HepG2 (cell line): ENCODE measurements around the gene B3GNT9. TPM values are rescaled to one million over a fixed set of nuclear protein-coding genes. Genes with fewer than 3 reads are reported as not detected.

Source experiments
- FOXK1 ChIP-seq: sonication (generic); formaldehyde crosslinking; IDR thresholded peaks from 2 replicates; pipeline ENCODE4 v1.4.0; 2020; ENCODE audit warnings: low read depth, missing genetic modification reagents, borderline replicate concordance
- KDM6A ChIP-seq: IDR thresholded peaks from 2 replicates; pipeline ENCODE4 v1.6.1; 2016; ENCODE audit warnings: low read depth
- NFKB2 ChIP-seq: sonication (generic); formaldehyde crosslinking; IDR thresholded peaks from 2 replicates; pipeline ENCODE4 v1.4.0; 2020; ENCODE audit warnings: missing genetic modification reagents, borderline replicate concordance
- NR2F6 ChIP-seq, 2 experiments: IDR thresholded peaks; 2 replicates each; pipeline ENCODE4 v1.6.1; 2016; ENCODE audit warnings: antibody characterized with exemption in 1 of 2, mild to moderate bottlenecking in 1 of 2
- PBX3 ChIP-seq: sonication (generic); formaldehyde crosslinking; IDR thresholded peaks from 2 replicates; pipeline ENCODE4 v1.8.1; 2023; ENCODE audit warnings: missing genetic modification reagents, inconsistent platforms, borderline replicate concordance
- RFXANK ChIP-seq: IDR thresholded peaks from 2 replicates; pipeline ENCODE4 v1.6.1; 2016
- SIN3A ChIP-seq: IDR thresholded peaks from 2 replicates; pipeline ENCODE4 v1.6.1; 2011; ENCODE audit warnings: low read depth, mild to moderate bottlenecking, control low read depth, low read length, borderline replicate concordance
- TP53 ChIP-seq: sonication (generic); formaldehyde crosslinking; conservative IDR thresholded peaks from 2 replicates; pipeline ENCODE4 v1.4.0; 2020; ENCODE audit warnings: missing genetic modification reagents
- ZFP82 ChIP-seq: sonication (generic); formaldehyde crosslinking; IDR thresholded peaks from 2 replicates; pipeline ENCODE4 v1.5.1; 2020; ENCODE audit warnings: mild to moderate bottlenecking, missing genetic modification reagents, borderline replicate concordance
- ZNF549 ChIP-seq: sonication (generic); formaldehyde crosslinking; IDR thresholded peaks from 2 replicates; pipeline ENCODE4 v1.5.0; 2020; ENCODE audit warnings: missing genetic modification reagents
- ZNF552 ChIP-seq: sonication (generic); formaldehyde crosslinking; IDR thresholded peaks from 2 replicates; pipeline ENCODE4 v1.9.0; 2022; ENCODE audit warnings: missing genetic modification reagents, mild to moderate bottlenecking, borderline replicate concordance
- ZNF639 ChIP-seq: conservative IDR thresholded peaks from 2 replicates; pipeline ENCODE4 v1.6.1; 2018; ENCODE audit warnings: missing genetic modification reagents
- ZZZ3 ChIP-seq: sonication (generic); formaldehyde crosslinking; IDR thresholded peaks from 2 replicates; pipeline ENCODE4 v1.4.0; 2020; ENCODE audit warnings: missing genetic modification reagents, mild to moderate bottlenecking, borderline replicate concordance
- polyA plus RNA-seq, 8 experiments: library from polyadenylated mRNA; depleted of rRNA in 3 of 8; stranded (reverse) in 7 of 8; unstranded in 1 of 8; fragments of >200 nt; fragmentation: Illumina TruSeq in 4 of 8; extraction: Trizol in 4 of 8; gene quantifications; 2 replicates each; pipeline versions ENCODE4 v1.2.1 to v1.2.3, GENCODE V29; 2011 to 2016; ENCODE audit warnings: low read depth in 4 of 8, missing spikeins in 1 of 8, mixed read lengths in 1 of 8; ENCODE audit not compliant: insufficient read depth in 1 of 8
- total RNA-seq, 5 experiments: library from RNA; depleted of rRNA; stranded (reverse); fragments of >200 nt; fragmentation: Illumina TruSeq; extraction: Trizol; gene quantifications; 2 replicates each; pipeline ENCODE4 v1.2.3, GENCODE V29; 2016; ENCODE audit warnings: low read depth in 1 of 5
- TF ChIP-seq, protein P1 (sequence below): sonication (generic); formaldehyde crosslinking; IDR thresholded peaks from one replicate; pipeline ENCODE4 v1.5.1; 2020; ENCODE audit warnings: mild to moderate bottlenecking, missing genetic modification reagents; ENCODE audit errors: not compliant biosample characterization
- TF ChIP-seq, protein P2 (sequence below): sonication (generic); formaldehyde crosslinking; IDR thresholded peaks from 2 replicates; pipeline ENCODE4 v1.4.0; 2020; ENCODE audit warnings: missing genetic modification reagents, borderline replicate concordance
- TF ChIP-seq, protein P3 (sequence below): IDR thresholded peaks from 2 replicates; pipeline ENCODE4 v1.6.1; 2016; ENCODE audit warnings: missing genetic modification reagents, missing compliant biosample characterization

B3GNT9 gene
- total and polyA plus RNA-seq, 2 of the 13 experiments (the other 11 are each of a cell fraction or from before 2014, with no cell fraction given) = 1.5 to 3.1 TPM

DNA sequence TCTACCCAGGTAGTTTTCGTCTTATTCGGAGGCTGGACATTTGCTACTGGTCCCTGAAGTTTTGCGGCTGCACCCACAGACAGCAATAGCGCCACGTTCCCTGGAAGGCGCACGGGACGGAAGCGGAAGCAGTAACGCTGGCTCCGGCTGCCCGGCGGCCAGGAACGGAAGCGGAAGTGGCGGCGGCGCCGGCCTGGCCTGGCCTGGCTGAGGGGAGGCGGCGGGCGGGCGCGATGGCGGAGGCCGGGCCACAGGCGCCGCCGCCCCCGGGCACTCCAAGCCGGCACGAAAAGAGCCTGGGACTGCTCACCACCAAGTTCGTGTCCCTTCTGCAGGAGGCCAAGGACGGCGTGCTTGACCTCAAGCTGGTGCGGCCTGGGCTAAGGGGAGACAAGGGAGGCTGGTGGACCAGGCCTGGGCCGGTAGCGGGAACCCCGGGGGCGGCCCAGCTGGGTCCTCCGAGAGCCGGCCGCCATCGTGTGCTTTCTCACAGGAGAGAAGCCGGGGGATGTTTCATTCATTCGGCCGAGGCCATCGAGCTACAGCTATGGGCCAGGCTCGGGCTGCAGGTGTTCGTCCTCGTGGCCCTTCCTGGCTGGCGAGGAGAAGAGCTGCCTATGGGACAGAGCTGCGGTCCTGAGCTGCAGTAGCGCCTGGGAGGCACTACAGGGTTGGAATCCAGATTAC lies 41.3 kb upstream of the B3GNT9 start, which contains the start of gene E2F4 (continued):
- TF ChIP-seq, protein P1, sequence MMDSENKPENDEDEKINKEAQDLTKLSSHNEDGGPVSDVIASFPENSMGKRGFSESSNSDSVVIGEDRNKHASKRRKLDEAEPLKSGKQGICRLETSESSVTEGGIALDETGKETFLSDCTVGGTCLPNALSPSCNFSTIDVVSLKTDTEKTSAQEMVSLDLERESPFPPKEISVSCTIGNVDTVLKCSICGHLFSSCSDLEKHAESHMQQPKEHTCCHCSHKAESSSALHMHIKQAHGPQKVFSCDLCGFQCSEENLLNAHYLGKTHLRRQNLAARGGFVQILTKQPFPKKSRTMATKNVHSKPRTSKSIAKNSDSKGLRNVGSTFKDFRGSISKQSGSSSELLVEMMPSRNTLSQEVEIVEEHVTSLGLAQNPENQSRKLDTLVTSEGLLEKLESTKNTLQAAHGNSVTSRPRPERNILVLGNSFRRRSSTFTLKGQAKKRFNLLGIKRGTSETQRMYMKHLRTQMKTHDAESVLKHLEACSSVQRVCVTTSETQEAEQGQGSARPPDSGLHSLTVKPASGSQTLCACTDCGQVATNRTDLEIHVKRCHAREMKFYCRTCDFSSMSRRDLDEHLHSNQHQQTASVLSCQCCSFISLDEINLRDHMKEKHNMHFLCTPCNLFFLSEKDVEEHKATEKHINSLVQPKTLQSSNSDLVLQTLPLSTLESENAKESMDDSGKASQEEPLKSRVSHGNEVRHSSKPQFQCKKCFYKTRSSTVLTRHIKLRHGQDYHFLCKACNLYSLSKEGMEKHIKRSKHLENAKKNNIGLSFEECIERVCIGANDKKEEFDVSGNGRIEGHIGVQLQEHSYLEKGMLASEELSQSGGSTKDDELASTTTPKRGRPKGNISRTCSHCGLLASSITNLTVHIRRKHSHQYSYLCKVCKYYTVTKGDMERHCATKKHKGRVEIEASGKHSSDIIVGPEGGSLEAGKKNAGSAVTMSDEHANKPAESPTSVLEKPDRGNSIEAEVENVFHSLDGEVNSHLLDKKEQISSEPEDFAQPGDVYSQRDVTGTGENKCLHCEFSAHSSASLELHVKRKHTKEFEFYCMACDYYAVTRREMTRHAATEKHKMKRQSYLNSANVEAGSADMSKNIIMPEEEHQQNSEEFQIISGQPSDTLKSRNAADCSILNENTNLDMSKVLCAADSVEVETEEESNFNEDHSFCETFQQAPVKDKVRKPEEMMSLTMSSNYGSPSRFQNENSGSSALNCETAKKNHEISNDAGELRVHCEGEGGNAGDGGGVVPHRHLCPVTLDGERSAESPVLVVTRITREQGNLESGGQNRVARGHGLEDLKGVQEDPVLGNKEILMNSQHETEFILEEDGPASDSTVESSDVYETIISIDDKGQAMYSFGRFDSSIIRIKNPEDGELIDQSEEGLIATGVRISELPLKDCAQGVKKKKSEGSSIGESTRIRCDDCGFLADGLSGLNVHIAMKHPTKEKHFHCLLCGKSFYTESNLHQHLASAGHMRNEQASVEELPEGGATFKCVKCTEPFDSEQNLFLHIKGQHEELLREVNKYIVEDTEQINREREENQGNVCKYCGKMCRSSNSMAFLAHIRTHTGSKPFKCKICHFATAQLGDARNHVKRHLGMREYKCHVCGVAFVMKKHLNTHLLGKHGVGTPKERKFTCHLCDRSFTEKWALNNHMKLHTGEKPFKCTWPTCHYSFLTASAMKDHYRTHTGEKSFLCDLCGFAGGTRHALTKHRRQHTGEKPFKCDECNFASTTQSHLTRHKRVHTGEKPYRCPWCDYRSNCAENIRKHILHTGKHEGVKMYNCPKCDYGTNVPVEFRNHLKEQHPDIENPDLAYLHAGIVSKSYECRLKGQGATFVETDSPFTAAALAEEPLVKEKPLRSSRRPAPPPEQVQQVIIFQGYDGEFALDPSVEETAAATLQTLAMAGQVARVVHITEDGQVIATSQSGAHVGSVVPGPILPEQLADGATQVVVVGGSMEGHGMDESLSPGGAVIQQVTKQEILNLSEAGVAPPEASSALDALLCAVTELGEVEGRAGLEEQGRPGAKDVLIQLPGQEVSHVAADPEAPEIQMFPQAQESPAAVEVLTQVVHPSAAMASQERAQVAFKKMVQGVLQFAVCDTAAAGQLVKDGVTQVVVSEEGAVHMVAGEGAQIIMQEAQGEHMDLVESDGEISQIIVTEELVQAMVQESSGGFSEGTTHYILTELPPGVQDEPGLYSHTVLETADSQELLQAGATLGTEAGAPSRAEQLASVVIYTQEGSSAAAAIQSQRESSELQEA (CRISPR knock-in tag) = no peak
- TF ChIP-seq TP53 (CRISPR knock-in tag) = 0 out of 2 replicates have a peak, but pooled peaks have one; percentile 26
- TF ChIP-seq ZNF549 (CRISPR knock-in tag) = 0 out of 2 replicates have a peak, but pooled peaks have one; percentile 39
- no peak for TF ChIP-seq RFXANK (CRISPR knock-in tag)
- TF ChIP-seq PBX3 = 0 out of 2 replicates have a peak, but pooled peaks have one; percentile 20
- TF ChIP-seq FOXK1 (CRISPR knock-in tag) = peak; percentile 82
- no peak for TF ChIP-seq ZNF552 (CRISPR knock-in tag)
- no peak for TF ChIP-seq KDM6A (CRISPR knock-in tag)
- peak; percentile 22; the same call in 1 of the 2 replicates for TF ChIP-seq ZNF639 (CRISPR knock-in tag)
- TF ChIP-seq NFKB2 (CRISPR knock-in tag) = peak; percentile 77; the same call in 1 of the 2 replicates
- no peak for TF ChIP-seq ZFP82 (CRISPR knock-in tag)
- TF ChIP-seq NR2F6 (IDR thresholded peaks at IDR 0.05) = no peak
- peak; percentile 63; the same call in 1 of the 2 replicates for TF ChIP-seq NR2F6 (CRISPR knock-in tag; IDR thresholded peaks at IDR 0.05)
- peak; percentile 94; the same call in 1 of the 2 replicates for TF ChIP-seq ZZZ3
- TF ChIP-seq, protein P2, sequence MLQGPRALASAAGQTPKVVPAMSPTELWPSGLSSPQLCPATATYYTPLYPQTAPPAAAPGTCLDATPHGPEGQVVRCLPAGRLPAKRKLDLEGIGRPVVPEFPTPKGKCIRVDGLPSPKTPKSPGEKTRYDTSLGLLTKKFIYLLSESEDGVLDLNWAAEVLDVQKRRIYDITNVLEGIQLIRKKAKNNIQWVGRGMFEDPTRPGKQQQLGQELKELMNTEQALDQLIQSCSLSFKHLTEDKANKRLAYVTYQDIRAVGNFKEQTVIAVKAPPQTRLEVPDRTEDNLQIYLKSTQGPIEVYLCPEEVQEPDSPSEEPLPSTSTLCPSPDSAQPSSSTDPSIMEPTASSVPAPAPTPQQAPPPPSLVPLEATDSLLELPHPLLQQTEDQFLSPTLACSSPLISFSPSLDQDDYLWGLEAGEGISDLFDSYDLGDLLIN (CRISPR knock-in tag) = no peak; the same call in 1 of the 2 replicates
- TF ChIP-seq, protein P3, sequence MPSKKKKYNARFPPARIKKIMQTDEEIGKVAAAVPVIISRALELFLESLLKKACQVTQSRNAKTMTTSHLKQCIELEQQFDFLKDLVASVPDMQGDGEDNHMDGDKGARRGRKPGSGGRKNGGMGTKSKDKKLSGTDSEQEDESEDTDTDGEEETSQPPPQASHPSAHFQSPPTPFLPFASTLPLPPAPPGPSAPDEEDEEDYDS (CRISPR knock-in tag) = peak; percentile 65
- TF ChIP-seq SIN3A = 0 out of 2 replicates have a peak, but pooled peaks have one; percentile 87
